Spleen (tissue), 13 donors: Measurements from ENCODE around the gene SHFL. TPM values are rescaled to one million over a fixed set of nuclear protein-coding genes. Genes with fewer than 3 reads are reported as not detected.

Experiments
- DNase-seq: peaks from one replicate; pipeline ENCODE4 v3.0.0-alpha.2; 2020
- H3K27ac ChIP-seq, 8 donors: fragments of 200-600 bp; sonication (generic) in 7 of 8; 1 replicate in 4 of 8; 2 replicates in 4 of 8; pipeline versions ENCODE4 v1.5.0 to v1.8.0; 2016 to 2021; ENCODE audit warnings: inconsistent platforms in 4 of 8, mild to moderate bottlenecking in 4 of 8, moderate library complexity in 1 of 8
- H3K27me3 ChIP-seq, 7 donors: fragments of 200-600 bp; sonication (generic) in 6 of 7; replicated peaks in 1 of 7; 1 replicate in 4 of 7; 2 replicates in 3 of 7; pipeline versions ENCODE4 v1.5.0 to v1.8.0; 2016 to 2021; ENCODE audit warnings: inconsistent platforms in 3 of 7, mild to moderate bottlenecking in 1 of 7
- H3K36me3 ChIP-seq, 6 donors: fragments of 200-600 bp; sonication (generic) in 5 of 6; 1 replicate in 4 of 6; 2 replicates in 2 of 6; pipeline versions ENCODE4 v1.5.0 to v1.8.0; 2016 to 2021; ENCODE audit warnings: inconsistent platforms in 2 of 6
- H3K4me1 ChIP-seq, 6 donors: fragments of 200-600 bp; sonication (generic) in 5 of 6; 1 replicate in 3 of 6; 2 replicates in 3 of 6; pipeline versions ENCODE4 v1.5.0 to v1.8.0; 2016 to 2021; ENCODE audit warnings: inconsistent platforms in 3 of 6
- H3K4me3 ChIP-seq, 8 donors: fragments of 200-600 bp; sonication (generic) in 7 of 8; 1 replicate in 4 of 8; 2 replicates in 4 of 8; pipeline versions ENCODE4 v1.5.0 to v1.8.0; 2016 to 2021; ENCODE audit warnings: inconsistent platforms in 4 of 8, mild to moderate bottlenecking in 4 of 8, moderate library complexity in 2 of 8
- H3K9me3 ChIP-seq, 8 donors: fragments of 200-600 bp; sonication (generic) in 7 of 8; 1 replicate in 4 of 8; 2 replicates in 4 of 8; pipeline versions ENCODE4 v1.5.0 to v1.8.0; 2016 to 2021; ENCODE audit warnings: inconsistent platforms in 4 of 8
- CTCF ChIP-seq, 11 experiments: fragments of 200-600 bp in 7 of 11; fragments of 450-650 bp in 4 of 11; sonication (generic) in 4 of 11; IDR thresholded peaks in 8 of 11; conservative IDR thresholded peaks in 3 of 11; 1 replicate in 7 of 11; 2 replicates in 4 of 11; pipeline versions ENCODE4 v1.4.0 to v1.8.0; 2016 to 2021; ENCODE audit warnings: antibody characterized with exemption in 11 of 11, inconsistent platforms in 4 of 11, mild to moderate bottlenecking in 1 of 11
- POLR2A ChIP-seq, 3 donors: fragments of 450-650 bp; IDR thresholded peaks; one replicate each; pipeline ENCODE4 v1.5.1; 2017; ENCODE audit warnings: antibody characterized with exemption in 3 of 3, mild to moderate bottlenecking in 1 of 3
- POLR2AphosphoS5 ChIP-seq, 3 donors: sonication (generic); formaldehyde crosslinking; IDR thresholded peaks; one replicate each; pipeline ENCODE4 v1.5.1; 2017; ENCODE audit warnings: antibody characterized with exemption in 3 of 3
- WGBS, 5 donors: extraction: QIAGEN DNeasy Blood & Tissue Kit in 3 of 5; methylation state at CpG; one replicate each; pipeline versions ENCODE4 v1.1.5 to v1.1.7; 2013 to 2018; 5-methylcytosine and 5-hydroxymethylcytosine counted together
- intact Hi-C: fragments of 100-400 bp; cut with DNase I; formaldehyde crosslinking; loops from one replicate; pipeline ENCODE4 v1.15.0; 2023; ENCODE audit warnings: low total_unique reads
- long read RNA-seq, 2 donors: transcript quantifications; one replicate each; lab custom pipeline, GENCODE V29; 2026
- polyA plus RNA-seq, 3 donors: library from polyadenylated mRNA; stranded (reverse); fragments of 200-250 nt; gene quantifications; one replicate each; pipeline ENCODE4 v1.2.1, GENCODE V29; 2013
- total RNA-seq, 7 donors: library from RNA; depleted of rRNA in 3 of 7; stranded (reverse); fragments of >200 nt in 3 of 7; fragmentation: NEBNext Ultra II Directional in 4 of 7; extraction: Animal tissue kit (Norgen Biotek cat#: 25700) in 4 of 7; gene quantifications; one replicate each; pipeline versions ENCODE4 v1.1.0 to v1.2.1, GENCODE V29; 2016 to 2021
- donor health status: healthy with polysubstance abuse.
- donor health status: DM: no; HTN: no; CAD: no; lungs with moderate emphysema.
- donor health status: DM: no; HTN: no; CAD: no.
- donor health status: Bipolar disorder and iron deficiency.
- donor health status: healthy.
- donor health status: DM: no; HTN: no; CAD: no.
- donor health status: DM: yes; HTN: yes; CAD: no.

The SHFL gene
- total RNA-seq = 10 to 100 TPM; 52.2 to 65.6 (median 57.8) TPM
- 10 to 100 TPM; 33.0 to 55.8 (median 42.6) TPM for polyA plus RNA-seq
- long read RNA-seq, donor 1, transcript C19orf66-203 (7 exons, 2,079 nt) = minor isoform, 6 of 36 reads
- long read RNA-seq, donor 1, transcript C19orf66-204 (1 exons, 1,655 nt) = major isoform, 19 of 36 reads
- long read RNA-seq, donor 1, transcript C19orf66-201 (8 exons, 2,117 nt) = minor isoform, 10 of 36 reads
- long read RNA-seq, donor 1, partial matches to known transcripts = 0 of 36 reads
- long read RNA-seq, donor 1, other reads (novel, unspliced or antisense) = 0 of 36 reads
- long read RNA-seq, donor 2, transcript C19orf66-204 (1 exons, 1,655 nt) = major isoform, 17 of 31 reads
- long read RNA-seq, donor 2, transcript C19orf66-203 (7 exons, 2,079 nt) = minor isoform, 7 of 31 reads
- long read RNA-seq, donor 2, transcript C19orf66-201 (8 exons, 2,117 nt) = minor isoform, 5 of 31 reads
- long read RNA-seq, donor 2, partial matches to known transcripts = 0 of 31 reads
- long read RNA-seq, donor 2, other reads (novel, unspliced or antisense) = 0 of 31 reads

GRCh38 chr19:10085641-10086590 is at the start of gene SHFL:
Gene SHFL, plus strand, starts transcription at chr19:10086317. Its CDS starts 111 bp downstream, at chr19:10086428.
- Histone ChIP-seq H3K9me3 (no peaks in the 10 kb centered on the region), H3K27ac (peak within 1 kb of the TSS; percentile 88 to 95 (median 93)), H3K27me3 (no peaks in the 10 kb centered on the region), H3K4me1 (peaks cover 0 to 25% (median 17%) of the 10 kb centered on the region in 6 donors), H3K36me3 (peaks cover 0 to 26% (median 20%) of the 10 kb centered on the region in 6 donors), H3K4me3 (peak within 1 kb of the TSS; percentile 89 to 100 (median 95))
- peak in 3 of 11 experiments; percentile 12 to 36 (median 17) for TF ChIP-seq CTCF (IDR thresholded peaks at IDR 0.05 in 8 of 11, conservative IDR thresholded peaks at IDR 0.05 in 3 of 11)
- TF ChIP-seq POLR2AphosphoS5 (IDR thresholded peaks at IDR 0.05) = peak; percentile 82 to 86 (median 84)
- TF ChIP-seq POLR2A (IDR thresholded peaks at IDR 0.05) = peak in 1 of 3 donors; percentile 17
- peak; percentile 96 for DNase-seq
- intact Hi-C loops = no loop called here
- 5 to 13% (median 6%) methylated on average over 33 to 81 of the region's 81 CpGs for WGBS, 5 donors

- Histone ChIP-seq H3K27ac (no peak overlapping the region), H3K4me3 (no peak overlapping the region), H3K36me3 (no peaks in the 10 kb centered on the region), H3K4me1 (no peaks in the 10 kb centered on the region), H3K27me3 (peaks cover 0 to 61% (median 4%) of the 10 kb centered on the region in 7 donors), H3K9me3 (peaks cover 0 to 28% (median 9%) of the 10 kb centered on the region in 8 donors)
- no peak for TF ChIP-seq CTCF (IDR thresholded peaks at IDR 0.05 in 8 of 11, conservative IDR thresholded peaks at IDR 0.05 in 3 of 11)
- DNase-seq = no peak
- WGBS, 5 donors = 68 to 80% (median 79%) methylated on average over 5 of the region's 5 CpGs
- intact Hi-C loops = no loop called here
Observed at GRCh38 chr19:10036601-10037071, 49.5 kb upstream of the SHFL start.

- peaks cover 0 to 35% (median 17%) of the 10 kb centered on the region in 8 donors for H3K9me3 ChIP-seq
- no peaks in the 10 kb centered on the region for H3K36me3 ChIP-seq
- H3K4me1 ChIP-seq = no peaks in the 10 kb centered on the region
- no peak overlapping the region for H3K27ac ChIP-seq
- H3K27me3 ChIP-seq = peaks cover 0 to 53% (median 0%) of the 10 kb centered on the region in 7 donors
- H3K4me3 ChIP-seq = no peak overlapping the region
- no peak for TF ChIP-seq POLR2AphosphoS5 (IDR thresholded peaks at IDR 0.05)
- no peak for TF ChIP-seq POLR2A (IDR thresholded peaks at IDR 0.05)
- TF ChIP-seq CTCF (IDR thresholded peaks at IDR 0.05 in 8 of 11, conservative IDR thresholded peaks at IDR 0.05 in 3 of 11) = no peak
- intact Hi-C loops = no loop called here
- no peak for DNase-seq
- WGBS, 5 donors = 39 to 73% (median 58%) methylated on average over 4 of the region's 4 CpGs
Observed at GRCh38 chr19:10037367-10037766, 48.8 kb upstream of the SHFL start.
